Suprapubic skin (tissue), 4 donors: ENCODE data around the gene NPLOC4. TPM values are rescaled to one million over a fixed set of nuclear protein-coding genes. Genes with fewer than 3 reads are reported as not detected.
A peak's percentile ranks its signal among the peaks of the same experiment; 100 is the strongest.

Experiments
- DNase-seq, 2 donors: peaks; one replicate each; pipeline ENCODE4 v3.0.0-alpha.2; 2019; ENCODE audit warnings: low spot score in 2 of 2
- H3K27ac ChIP-seq: fragments of 200-600 bp; sonication (generic); one replicate; pipeline ENCODE4 v1.5.1; 2019
- H3K27me3 ChIP-seq: fragments of 200-600 bp; sonication (generic); one replicate; pipeline ENCODE4 v1.5.1; 2019
- H3K36me3 ChIP-seq: fragments of 200-600 bp; sonication (generic); one replicate; pipeline ENCODE4 v1.5.1; 2019
- H3K4me1 ChIP-seq: fragments of 200-600 bp; sonication (generic); one replicate; pipeline ENCODE4 v1.5.1; 2019
- H3K4me3 ChIP-seq: fragments of 200-600 bp; sonication (generic); one replicate; pipeline ENCODE4 v1.5.1; 2019; ENCODE audit warnings: mild to moderate bottlenecking
- H3K9me3 ChIP-seq: fragments of 200-600 bp; sonication (generic); one replicate; pipeline ENCODE4 v1.5.1; 2019
- CTCF ChIP-seq, 2 donors: fragments of 200-600 bp in 1 of 2; fragments of 450-650 bp in 1 of 2; sonication (generic) in 1 of 2; IDR thresholded peaks; one replicate each; pipeline ENCODE4 v1.5.1; 2016 to 2019; ENCODE audit warnings: antibody characterized with exemption in 2 of 2, mild to moderate bottlenecking in 1 of 2, moderate library complexity in 1 of 2
- EP300 ChIP-seq: sonication (generic); formaldehyde crosslinking; IDR thresholded peaks from one replicate; pipeline ENCODE4 v1.6.1; 2017; ENCODE audit warnings: antibody characterized with exemption
- POLR2A ChIP-seq, 2 donors: fragments of 450-650 bp; IDR thresholded peaks; one replicate each; pipeline ENCODE4 v1.6.1; 2017; ENCODE audit warnings: antibody characterized with exemption in 2 of 2, mild to moderate bottlenecking in 2 of 2, moderate library complexity in 2 of 2
- POLR2AphosphoS5 ChIP-seq, 3 donors: sonication (generic); formaldehyde crosslinking; IDR thresholded peaks; one replicate each; pipeline ENCODE4 v1.6.1; 2017; ENCODE audit warnings: antibody characterized with exemption in 3 of 3
- WGBS: methylation state at CpG from one replicate; pipeline ENCODE4 v1.1.5; 2018; 5-methylcytosine and 5-hydroxymethylcytosine counted together
- total RNA-seq, 4 donors: library from RNA; depleted of rRNA; stranded (reverse); fragments of >200 nt; gene quantifications; one replicate each; pipeline ENCODE4 v1.1.0, GENCODE V29; 2016

NPLOC4 gene
- total RNA-seq, 4 donors from 2014 or later, result 77.1 to 115 (median 91.7) TPM

DNA sequence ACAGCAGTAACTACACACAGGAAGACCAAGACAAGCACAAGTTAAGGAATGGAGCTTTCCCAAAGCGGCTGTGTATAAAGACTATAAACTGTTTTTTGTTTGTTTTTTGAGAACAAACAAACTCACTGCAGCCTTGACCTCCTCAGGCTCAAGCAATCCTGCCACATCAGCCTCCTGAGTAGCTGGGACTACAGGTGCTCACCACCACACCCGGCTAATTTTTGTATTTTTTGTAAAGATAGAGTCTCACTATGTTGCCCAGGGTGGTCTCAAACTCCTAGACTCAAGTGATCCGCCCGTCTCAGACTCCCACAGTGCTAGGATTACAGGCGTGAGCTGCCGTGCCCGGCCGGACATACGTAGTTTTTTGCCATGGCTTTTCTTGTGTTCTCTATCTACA, 23.5 kb upstream of the NPLOC4 start:
- DNase-seq, result no peak
- H3K9me3 ChIP-seq, result no peaks in the 10 kb centered on the region
- peaks cover 3% of the 10 kb centered on the region for H3K36me3 ChIP-seq
- no peak overlapping the region for H3K4me3 ChIP-seq
- no peaks in the 10 kb centered on the region for H3K27me3 ChIP-seq
- TF ChIP-seq CTCF (IDR thresholded peaks at IDR 0.05), result no peak
- no peak for TF ChIP-seq POLR2A (IDR thresholded peaks at IDR 0.05)
- no peak for TF ChIP-seq POLR2AphosphoS5 (IDR thresholded peaks at IDR 0.05)
- no peak for TF ChIP-seq EP300
- 92% methylated on average over 9 of the region's 9 CpGs for WGBS
- H3K4me1 ChIP-seq, result peaks cover 16% of the 10 kb centered on the region
- peak overlapping the region; percentile 82 for H3K27ac ChIP-seq

- Histone ChIP-seq H3K27me3 (no peaks in the 10 kb centered on the region), H3K4me3 (no peak overlapping the region), H3K9me3 (no peaks in the 10 kb centered on the region), H3K27ac (peak overlapping the region; percentile 82), H3K36me3 (no peaks in the 10 kb centered on the region), H3K4me1 (peaks cover 11% of the 10 kb centered on the region)
- TF ChIP-seq EP300 (no peak), POLR2AphosphoS5 (IDR thresholded peaks at IDR 0.05) (no peak), POLR2A (IDR thresholded peaks at IDR 0.05) (no peak), CTCF (IDR thresholded peaks at IDR 0.05) (no peak)
- DNase-seq, result no peak
- 66% methylated on average over 5 of the region's 5 CpGs for WGBS
Measured at GRCh38 chr17:81659038-81659437, 22.1 kb upstream of the NPLOC4 start.

DNA sequence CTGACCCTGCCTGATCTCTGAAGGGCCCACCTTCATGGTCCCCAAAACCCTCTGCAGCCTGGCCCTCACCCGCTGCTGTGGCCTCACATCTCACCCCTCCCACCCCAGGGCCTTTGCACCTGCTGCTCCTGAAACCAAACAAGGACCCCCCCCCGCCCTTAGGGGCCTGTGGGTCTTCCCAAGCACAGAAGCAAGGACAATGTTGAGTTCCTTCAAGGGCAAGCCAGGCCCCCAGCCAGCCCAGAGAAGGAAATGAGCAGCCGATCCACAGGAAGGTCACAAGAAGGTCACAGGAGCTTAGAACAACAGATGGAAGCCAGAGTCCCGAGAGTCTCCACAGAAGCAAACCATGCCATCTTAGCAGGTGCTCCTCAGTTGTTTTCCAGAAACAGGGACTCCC, 19.9 kb upstream of the NPLOC4 start:
- WGBS, result 40% methylated on average over 1 of the region's 4 CpGs
- peaks cover 8% of the 10 kb centered on the region for H3K4me1 ChIP-seq
- H3K27me3 ChIP-seq, result peaks cover 8% of the 10 kb centered on the region
- no peak overlapping the region for H3K27ac ChIP-seq
- H3K4me3 ChIP-seq, result no peak overlapping the region
- no peaks in the 10 kb centered on the region for H3K36me3 ChIP-seq
- no peak for TF ChIP-seq CTCF (IDR thresholded peaks at IDR 0.05)
- no peak for TF ChIP-seq EP300
- no peak for TF ChIP-seq POLR2AphosphoS5 (IDR thresholded peaks at IDR 0.05)
- no peak for TF ChIP-seq POLR2A (IDR thresholded peaks at IDR 0.05)
- DNase-seq, result no peak
- no peaks in the 10 kb centered on the region for H3K9me3 ChIP-seq

GRCh38 chr17:81656118-81656743, 19.3 kb upstream of the NPLOC4 start, which contains the start of gene PDE6G:
PDE6G (minus strand) TSS chr17:81656542; CDS start chr17:81653305, 3,237 bp downstream.
- DNase-seq, result no peak
- Histone ChIP-seq H3K36me3 (no peaks in the 10 kb centered on the region), H3K27me3 (peaks cover 14% of the 10 kb centered on the region), H3K9me3 (no peaks in the 10 kb centered on the region), H3K27ac (no peak within 1 kb of the TSS), H3K4me3 (no peak within 1 kb of the TSS), H3K4me1 (peaks cover 6% of the 10 kb centered on the region)
- TF ChIP-seq CTCF (IDR thresholded peaks at IDR 0.05) (no peak), EP300 (no peak), POLR2AphosphoS5 (IDR thresholded peaks at IDR 0.05) (no peak), POLR2A (IDR thresholded peaks at IDR 0.05) (no peak)
- 96% methylated on average over 5 of the region's 15 CpGs for WGBS

DNA sequence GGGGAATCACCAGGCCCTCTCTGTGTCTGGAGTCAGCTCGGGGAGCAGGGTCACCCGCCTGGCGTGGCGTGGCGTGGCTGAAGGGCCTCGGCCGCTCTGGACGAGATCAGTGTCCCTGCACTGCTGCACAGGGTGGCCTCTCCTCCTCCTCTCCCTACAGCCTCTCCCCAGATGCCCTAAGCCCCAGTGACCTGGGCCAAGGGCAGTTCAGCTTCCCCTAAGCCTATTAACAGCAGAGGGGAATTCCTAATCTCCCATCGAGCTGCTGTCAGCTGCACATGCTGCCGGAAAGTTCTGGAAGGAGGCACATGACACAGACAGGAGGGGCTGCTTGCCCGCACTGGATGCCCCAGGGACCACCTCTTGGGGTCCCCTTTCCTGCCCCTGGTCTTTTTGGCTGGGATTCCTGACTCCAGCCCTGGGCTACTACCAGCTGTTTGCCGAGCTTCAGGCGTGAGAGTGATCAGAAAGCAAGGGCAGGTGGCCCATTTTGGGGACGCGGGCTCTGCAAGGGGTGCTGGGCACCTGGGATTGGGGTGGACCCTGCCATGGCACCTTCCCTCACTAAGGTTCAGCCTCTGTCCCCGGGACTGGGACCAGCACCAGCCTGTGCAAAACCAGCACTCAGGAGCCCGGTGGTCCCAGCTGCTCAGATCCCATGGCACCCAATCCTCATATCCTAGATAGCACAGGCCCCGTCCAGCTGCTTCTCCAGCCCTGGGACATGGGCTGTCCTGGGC, 18.6 kb upstream of the NPLOC4 start:
- WGBS, result 53% methylated on average over 5 of the region's 18 CpGs
- H3K27me3 ChIP-seq, result peaks cover 20% of the 10 kb centered on the region
- no peaks in the 10 kb centered on the region for H3K36me3 ChIP-seq
- no peak overlapping the region for H3K4me3 ChIP-seq
- TF ChIP-seq EP300, result no peak
- H3K9me3 ChIP-seq, result no peaks in the 10 kb centered on the region
- no peak for DNase-seq
- H3K27ac ChIP-seq, result no peak overlapping the region
- H3K4me1 ChIP-seq, result peaks cover 5% of the 10 kb centered on the region
